HG02759 (cell line): ENCODE measurements around the gene NELL1.

Source experiments
- ATAC-seq: cut with Tn5 transposase; IDR thresholded peaks from one replicate; pipeline ENCODE4 v1.9.1; 2021; ENCODE audit warnings: mild to moderate bottlenecking, moderate library complexity; ENCODE audit not compliant: unreplicated experiment

The NELL1 gene

DNA sequence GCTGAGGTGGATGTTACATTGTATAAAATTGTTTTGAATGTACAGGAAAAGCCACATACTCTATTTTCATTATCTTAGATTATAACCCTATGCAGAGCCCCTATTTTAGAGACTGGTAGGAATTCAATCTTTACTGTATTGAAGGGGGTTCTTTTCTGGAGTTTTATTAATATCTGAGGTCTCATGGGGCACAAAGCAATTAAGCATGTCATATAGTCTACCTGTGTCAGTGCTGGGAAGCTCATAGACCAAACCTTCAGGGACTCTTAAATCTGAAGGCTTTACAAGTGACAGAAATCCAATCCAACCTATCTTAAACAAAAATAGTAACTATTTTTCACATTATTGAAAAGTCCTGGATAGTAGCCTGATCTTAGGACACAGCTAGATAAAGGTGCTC lies 733.7 kb downstream of the NELL1 start:
- ATAC-seq: no peak

DNA sequence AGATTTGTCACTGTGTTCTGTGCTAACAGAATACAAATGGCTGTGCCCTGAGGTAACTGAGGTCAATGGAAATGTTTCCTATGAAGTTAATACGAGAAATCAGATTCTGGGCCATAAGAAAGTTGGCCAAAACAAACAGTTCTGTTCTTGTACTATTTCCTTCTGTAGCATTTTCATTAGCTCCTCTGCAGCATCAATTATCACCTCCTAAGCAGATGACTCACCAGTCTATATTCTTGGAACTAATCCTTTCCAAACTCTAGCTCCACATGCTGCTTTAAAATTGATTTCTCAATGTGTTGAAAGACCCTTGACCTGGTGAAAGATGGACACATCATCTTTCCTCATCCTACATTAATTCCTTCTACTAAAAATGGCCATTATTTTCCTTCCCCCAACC lies 736.0 kb downstream of the NELL1 start:
- no peak for ATAC-seq

DNA sequence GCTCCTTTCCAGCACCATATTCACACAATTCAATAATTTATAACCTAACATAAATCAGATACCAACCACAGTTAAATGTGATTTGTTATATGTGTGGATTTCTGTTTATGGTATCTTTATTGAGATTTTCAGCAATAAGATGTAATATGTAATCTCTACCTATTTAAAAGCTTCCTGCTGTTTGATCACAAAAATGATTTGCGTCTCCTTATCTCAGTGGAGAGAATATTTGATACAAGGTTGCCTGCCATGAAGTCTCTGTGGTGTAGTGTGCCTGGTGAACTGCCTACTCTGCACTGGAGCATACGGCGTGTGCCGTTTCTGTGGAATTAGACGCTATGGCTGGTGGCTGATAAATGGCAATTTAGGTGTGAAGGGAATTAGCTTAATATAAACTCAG lies 741.1 kb downstream of the NELL1 start:
- no peak for ATAC-seq

DNA sequence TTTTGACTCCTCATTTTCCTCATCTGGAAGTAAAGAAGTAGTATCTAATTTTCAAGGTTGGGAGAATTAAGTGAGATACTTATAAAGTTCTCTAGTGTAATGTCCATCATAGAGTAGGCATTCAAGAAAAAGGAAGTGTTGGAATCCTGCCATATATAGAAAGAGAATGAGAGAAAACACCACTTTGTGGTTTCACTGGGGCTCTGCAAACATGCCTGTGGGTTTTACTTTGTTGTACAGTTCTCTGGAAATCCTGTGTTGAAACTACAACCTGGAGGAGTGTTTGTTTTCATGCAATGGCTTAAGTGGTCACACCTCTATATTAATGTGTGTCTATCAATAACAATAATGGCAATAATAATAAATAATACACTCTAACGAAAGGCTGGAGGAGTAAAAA lies 741.7 kb downstream of the NELL1 start:
- no peak for ATAC-seq

DNA sequence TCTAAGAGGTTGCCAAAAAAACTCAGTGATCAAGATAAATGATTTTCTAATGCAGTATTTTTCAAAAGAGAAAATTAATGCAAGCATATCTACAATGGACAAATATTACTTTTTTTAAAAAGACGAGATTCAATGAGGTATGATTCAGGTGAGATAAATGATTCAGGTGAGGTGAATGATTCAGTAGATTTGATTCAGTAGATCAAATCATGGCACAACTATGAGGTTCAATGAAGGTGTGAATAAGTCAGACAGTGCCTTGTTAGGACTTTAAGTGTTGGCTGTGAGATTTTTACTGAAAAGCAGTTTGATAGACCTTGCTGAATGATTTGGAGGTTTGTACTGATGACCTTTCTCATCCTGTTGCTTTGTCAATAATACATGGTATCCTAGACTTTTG lies 742.2 kb downstream of the NELL1 start:
- no peak for ATAC-seq

DNA sequence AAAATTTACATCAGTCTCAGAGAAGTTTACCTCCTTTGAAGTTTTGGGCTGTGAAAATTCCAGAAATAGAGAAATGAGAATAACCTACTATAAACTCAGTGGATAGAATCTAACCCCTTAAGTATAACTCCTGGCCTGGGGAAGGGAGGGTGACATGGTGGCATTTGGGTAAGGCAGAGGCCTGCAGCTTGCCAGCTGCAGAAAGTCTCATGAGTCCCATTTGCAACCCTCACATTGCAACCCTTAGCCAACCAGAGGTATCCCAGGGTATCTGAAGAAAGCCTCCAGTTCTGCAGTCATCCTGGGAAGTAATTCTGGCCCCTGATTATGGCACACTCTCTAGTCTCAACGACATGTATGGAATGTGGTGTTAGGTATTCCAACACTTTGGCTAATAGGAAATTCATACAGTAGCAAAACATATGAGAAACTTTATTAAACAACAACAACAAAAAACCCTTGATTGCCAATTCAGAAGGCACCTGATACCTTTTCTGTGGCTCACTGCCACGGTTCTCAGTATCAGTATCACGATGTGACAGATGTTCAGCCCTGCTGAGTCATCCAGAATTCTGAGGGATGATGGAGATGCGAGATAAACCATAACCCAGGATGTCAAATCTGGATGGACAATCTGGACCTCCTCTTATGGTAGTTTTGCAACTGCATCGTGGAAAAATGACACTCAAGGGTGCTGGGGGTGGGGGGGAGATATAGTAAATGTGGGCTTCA lies 743.4 kb downstream of the NELL1 start:
- ATAC-seq: no peak

DNA sequence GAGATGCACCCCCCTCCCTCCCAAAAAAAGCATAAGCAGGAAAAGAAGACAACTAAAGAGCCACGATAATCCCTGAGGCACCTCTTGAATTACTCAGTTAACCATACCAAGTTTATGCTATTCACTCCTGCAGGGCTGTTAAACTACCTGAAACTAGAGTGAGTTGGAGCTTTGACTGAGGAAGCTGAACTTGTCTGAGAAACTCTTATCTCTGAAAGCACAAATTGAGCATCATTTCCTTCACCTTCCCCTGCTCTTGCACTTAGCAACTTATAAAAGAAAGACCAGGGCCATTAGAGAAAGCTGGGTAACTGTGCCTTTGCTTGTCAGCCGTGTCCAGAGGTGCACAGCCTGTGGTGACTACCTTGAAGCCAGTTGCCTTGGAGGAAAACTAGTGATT lies 745.6 kb downstream of the NELL1 start:
- no peak for ATAC-seq

DNA sequence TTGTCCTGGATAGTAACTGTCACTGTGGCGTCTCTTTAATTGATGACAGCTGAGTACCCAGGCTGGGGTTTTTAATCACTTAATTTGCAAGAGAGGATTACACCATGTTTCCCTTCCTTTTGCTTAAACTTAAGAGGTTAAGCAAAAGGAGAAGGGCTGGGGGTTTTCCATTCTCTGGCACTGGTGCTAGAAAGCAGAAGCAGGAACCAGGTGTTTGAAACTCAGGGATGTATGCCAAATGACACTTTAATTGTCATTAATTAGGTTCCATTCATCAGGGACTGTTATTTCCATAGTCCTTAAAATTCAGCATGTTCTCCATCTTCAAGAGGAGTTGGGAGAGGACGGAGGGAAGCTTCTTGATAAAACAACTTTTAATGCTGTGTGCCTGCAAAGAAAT lies 746.2 kb downstream of the NELL1 start:
- no peak for ATAC-seq

DNA sequence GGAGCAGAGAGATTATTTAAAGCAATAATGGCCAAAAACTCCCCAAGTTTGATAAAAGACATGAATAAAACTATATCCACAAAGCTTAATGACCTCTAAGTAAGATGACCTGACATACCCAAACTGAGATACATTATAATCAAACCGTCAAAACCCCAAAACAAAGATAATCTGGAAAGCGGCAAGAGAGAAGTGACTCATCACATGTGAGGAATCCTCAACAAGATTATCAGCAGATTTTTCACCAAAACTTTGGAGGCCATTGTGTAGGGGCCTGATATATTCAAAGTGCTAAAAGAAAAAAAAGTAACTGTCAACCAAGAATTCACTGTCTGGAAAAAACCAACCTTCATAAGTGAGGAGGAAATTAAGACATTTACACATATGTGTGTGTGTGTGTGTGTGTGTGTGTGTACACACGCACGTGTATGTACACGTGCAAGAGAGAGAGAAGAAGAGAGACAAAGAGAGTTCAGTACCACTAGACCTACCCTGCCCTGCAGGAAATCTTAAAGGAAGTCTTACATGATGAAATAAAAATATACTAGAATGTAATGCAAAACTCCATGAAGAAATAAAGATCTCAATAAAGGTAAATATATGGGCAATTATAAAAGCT lies 752.4 kb downstream of the NELL1 start:
- no peak for ATAC-seq

DNA sequence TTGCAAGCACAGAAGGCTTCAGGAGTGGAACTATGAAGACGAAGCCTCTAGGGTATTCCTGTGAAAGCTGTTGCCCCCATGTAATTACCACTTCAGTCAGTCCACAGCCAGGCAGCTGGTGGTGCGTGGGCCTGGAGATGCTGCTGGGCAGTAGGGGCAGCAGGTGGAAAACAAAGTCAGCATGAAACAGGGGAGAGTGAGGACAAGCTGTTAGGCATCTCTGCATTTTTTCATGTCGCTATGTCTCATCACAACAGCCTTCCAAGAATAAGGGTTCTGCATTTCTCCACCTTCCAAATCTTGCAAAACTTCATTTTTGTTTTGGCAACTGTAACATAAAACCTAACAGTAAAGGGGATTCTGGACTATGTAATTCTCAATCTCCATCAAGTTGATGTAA lies 757.5 kb downstream of the NELL1 start:
- no peak for ATAC-seq

DNA sequence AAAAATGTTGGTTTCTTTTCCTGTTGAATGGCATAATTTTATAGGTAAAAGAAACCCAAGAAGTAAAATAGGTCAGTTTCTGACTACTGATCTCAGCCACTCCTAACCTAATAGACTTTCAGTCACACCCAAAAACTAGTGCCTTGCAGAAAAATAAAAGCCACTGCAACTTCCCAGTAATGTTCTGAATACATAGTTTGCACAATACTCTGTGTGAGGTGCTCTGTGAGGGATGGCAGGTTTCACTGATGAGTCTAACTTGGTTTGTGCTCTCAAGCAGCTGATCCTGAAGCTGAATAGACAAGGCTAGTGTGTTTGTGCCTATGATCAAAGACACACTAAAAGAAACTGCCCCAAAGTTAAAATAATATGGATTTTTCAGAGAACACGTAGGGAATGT lies 758.3 kb downstream of the NELL1 start:
- ATAC-seq: no peak

DNA sequence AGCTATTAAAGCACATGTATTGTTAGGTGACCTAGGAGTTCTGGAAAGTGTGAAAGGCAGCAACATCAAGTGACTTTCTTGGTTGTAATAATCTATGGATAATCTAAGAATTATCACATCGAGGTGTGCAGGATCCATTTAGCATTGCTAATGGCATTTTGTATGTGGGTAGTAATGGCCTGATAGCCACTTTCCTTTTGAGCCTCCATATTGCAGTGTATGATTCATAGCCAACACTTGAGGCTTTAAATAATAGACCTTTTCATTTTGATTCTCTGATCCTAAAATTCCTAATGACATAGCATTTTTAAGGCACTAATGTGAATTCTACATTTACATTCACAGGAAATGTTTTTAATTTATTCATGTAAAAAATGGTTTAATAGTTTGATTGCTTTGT lies 759.4 kb downstream of the NELL1 start:
- no peak for ATAC-seq

DNA sequence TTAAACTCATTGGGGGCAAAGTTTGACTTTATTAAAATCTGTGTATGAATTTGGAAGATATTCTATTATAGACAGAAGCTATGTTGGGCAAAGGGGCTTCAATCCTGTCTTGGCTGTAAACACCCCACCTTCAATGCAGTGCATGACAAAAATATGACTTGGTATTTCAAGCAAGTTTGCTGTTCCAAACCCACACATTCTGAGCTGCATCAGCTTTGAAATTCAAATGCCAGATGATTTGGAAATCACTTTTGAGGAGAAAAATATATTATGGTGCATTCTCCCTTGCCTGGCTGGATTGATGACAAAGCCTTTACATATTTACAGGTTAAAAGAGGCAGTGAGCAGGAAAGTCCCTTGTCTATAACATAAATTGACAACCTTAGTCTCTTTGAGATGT lies 760.0 kb downstream of the NELL1 start:
- no peak for ATAC-seq

DNA sequence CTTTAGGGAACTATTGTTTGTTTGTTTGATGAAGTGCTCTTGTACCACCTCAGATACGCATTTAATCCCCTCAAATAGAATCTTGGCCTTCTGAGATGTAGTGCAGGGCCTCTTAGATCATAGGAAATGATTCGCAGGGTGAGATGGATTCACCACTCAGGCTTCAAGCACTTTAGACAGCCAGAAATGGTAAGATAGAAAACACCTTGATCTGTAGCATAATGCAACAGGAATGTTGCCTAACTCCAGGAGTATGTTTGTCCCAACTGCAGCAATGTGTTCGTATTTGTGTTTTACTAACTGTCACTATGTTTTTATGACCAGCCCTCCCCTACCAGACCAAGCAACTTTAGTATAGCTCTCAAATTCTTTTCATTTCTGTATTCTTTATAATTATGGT lies 761.2 kb downstream of the NELL1 start:
- no peak for ATAC-seq

DNA sequence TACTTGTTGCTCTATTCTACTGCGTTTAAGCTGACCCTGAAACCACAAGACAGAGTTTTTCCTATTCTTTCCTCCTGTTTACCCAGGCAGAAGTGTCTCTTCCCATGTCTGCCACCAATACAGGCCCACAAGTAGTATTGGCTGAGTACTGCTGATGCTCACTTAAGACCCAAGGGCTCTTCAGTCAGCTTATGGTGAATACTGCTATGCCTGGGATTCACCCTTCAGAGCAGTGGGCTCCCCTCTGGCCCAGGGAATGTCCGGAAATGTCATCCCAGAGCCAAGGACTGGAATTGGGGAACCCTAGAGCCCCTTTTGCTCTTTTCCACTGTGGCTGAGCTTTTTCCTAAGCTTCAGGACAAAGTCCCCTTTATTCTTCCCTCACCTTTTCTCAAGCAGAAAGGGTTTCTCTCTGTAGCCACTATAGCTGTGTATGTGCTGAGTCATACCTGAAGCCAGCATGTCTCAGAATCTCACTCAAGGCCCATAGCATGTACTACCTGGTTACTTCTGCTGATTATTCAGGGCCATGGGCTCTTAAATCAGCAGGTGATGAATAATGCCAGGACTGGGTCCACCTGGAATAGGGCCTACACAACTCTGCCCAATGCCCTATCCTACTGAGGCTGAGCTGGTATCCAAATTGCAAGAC lies 777.7 kb downstream of the NELL1 start:
- ATAC-seq: peak; percentile 92

DNA sequence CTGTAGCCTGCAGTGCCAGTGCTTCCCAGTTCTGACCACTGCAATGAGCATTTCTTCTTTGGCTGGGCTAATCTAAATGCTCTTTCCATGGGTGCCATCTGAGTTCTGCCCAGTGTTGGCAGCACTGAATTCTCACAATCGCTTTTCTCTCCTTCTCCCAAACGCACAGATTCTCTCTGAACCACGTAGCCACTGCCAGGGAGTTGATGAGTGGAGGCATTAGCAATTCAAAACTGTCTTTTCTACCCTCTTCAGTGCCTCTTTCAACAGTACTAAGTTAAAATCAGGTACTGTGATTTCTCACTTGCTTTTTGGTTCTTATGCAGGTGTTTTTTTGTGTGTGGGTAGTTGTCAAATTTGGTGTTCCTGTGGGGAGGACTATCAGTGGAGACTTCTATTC lies 778.5 kb downstream of the NELL1 start:
- ATAC-seq: no peak

DNA sequence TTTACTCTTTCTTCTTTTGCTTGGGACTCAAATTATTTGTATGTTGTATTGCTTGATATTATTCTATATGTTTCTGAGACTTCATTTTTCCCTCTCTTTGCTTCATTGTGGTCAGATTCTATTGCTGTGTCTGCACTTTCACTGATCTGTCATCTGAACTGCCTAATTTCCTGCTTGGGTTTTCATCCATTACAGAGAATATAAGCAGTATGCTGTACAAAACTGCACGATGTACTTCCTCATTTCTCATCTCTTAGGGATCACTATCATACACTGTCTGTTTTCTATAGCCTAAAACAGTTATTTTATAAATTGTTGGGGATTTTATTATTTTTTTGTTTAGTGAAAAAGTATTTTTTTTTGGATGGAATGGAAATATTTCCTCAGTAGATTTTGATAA lies 786.8 kb downstream of the NELL1 start:
- ATAC-seq: no peak

DNA sequence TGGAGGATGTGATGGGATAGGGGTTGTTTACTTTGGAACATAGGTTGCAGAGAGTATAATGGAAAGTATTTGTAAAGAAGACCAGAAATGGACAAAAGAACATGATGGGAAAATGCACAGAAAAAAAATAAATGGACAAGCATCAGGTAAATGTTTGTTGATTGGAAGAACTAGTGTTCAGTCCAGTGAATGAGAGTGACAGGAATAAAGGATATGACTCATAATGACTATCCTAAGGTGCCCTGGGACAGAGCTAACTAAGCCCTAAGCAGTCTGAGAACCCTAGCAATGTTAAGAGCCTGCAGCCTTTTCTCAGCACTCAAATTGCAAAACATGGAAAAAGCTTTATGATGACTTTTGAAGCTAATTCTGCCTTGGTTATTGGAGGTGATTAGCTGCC lies 790.7 kb downstream of the NELL1 start:
- no peak for ATAC-seq

DNA sequence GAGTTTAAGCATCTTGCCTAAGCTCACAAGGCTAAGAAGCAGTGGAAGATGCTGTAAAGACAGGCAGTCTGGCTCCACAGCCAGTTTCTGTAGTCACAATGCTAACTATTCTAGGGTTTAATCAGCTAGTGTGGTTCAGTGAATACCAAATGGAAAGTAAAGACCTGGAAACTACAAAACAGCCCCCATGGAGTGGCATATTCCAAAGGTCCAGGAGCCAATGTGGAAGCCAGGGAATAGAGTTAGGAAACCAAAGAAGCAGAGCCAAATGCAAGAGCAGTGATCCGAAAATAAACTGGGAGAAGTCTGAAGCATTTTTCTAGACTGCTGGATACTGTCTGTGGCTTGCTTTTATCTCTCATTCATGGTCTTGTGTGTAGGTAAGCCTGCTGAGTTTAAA lies 792.3 kb downstream of the NELL1 start:
- no peak for ATAC-seq

DNA sequence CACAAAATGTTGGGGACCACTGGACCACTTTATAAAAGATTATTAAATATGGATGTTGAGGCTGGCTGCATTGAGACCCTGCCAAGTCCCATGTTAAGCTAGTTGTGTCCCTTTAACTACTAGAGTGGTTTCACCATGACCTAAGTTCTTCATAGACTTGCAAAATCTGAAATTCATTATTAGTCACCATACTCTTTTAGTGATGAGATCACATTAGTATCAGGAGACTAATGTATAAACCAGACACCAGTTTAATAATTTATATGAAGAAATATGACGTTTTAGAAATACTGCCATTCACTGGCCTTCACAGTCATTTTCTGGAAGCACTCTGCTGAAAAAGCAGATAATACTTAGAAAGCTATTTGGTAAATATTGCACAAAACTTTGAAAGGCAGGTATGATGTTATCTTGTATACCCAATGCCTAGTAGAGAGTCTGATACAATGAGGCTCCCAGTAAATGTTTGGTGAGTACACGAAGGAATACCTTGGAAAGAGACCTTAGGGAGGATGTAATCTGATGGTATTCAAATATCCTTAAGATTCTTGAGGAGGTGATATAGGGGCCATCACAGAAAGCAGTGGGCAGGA lies 795.3 kb downstream of the NELL1 start:
- ATAC-seq: no peak

DNA sequence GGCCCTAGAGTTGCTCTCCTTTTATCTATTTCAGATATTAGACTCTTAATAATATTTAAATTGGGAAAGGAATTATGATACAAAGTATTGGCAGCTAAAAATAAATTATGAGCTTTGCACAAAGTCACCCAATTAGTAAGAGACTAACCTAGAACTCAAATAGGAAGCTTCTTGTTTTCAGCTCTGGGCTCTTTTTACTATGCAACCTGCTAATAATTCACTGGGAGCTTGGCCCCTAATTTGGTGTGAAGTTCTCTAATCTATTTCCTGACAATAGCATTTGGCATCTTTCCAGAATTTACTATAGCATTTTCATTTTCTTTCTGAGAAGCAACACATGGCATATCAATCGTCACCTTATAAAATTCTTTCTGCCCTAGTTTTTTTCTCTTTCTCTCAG lies 795.8 kb downstream of the NELL1 start:
- ATAC-seq: no peak

DNA sequence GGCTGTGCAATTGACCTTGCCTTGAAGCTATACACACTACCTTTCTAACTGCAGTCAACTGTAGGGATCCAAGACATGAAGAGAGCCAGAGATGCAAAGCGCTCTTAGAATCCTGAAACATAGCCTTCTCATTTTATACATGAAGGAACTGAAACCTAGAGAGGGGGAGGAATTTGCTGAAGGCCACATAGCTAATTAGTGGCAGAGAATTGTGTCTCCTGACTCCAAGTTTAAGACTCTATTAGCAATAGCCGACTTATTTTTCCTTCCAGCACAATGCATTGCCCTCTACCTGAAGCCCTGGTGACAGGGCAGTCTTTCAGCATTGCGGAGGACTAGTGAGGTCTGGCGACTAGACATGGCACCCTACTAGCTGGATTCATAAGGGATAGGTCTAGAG lies 796.5 kb downstream of the NELL1 start:
- no peak for ATAC-seq
